Heart left ventricle (tissue), 13 donors: ENCODE measurements around the gene PROZ.

Source experiments
- CTCF ChIP-seq, 12 donors: fragments of 200-600 bp; sonication (generic) in 4 of 12; IDR thresholded peaks; one replicate each; pipeline versions ENCODE4 v1.5.0 to v1.8.0; 2018 to 2022; ENCODE audit warnings: antibody characterized with exemption in 12 of 12, mild to moderate bottlenecking in 5 of 12
- POLR2A ChIP-seq, 2 donors: fragments of 450-650 bp; IDR thresholded peaks; one replicate each; pipeline ENCODE4 v1.6.1; 2017; ENCODE audit warnings: antibody characterized with exemption in 2 of 2, mild to moderate bottlenecking in 2 of 2, moderate library complexity in 2 of 2
- donor health status: ischemic (EF 13 %, LVEDD 7.1; RV severe dilation, severe dysfunction).
- donor health status: DM: no; HTN: yes; CAD: no.
- donor health status: DM: no; HTN: no; CAD: no.
- donor health status: ischemic (EF 25% LVEDD 6.9; RV normal size, moderate dysfunction).
- donor health status: ischemic (EF 25% LVEDD 5.7; RV mildly dilated, moderate dysfunction).
- donor health status: ischemic (EF 35%, LVEDD 5.7; RV mildly dilated, moderate dysfunction).
- donor health status: nonischemic (EF 11% LVEDD 7.7; RV severe dilation, severe dysfunction).
- donor health status: DM: yes; HTN: yes; CAD: no.
- donor health status: PGD.
- donor health status: ischemic (EF 29% LVEDD 5.4; RV normal size, mild dysfunction).
- donor health status: nonischemic (EF 23%, LVEDD 6.1; RV moderate dilation, normal function).

GRCh38 chr13:113209336-113209758 lies 50.9 kb downstream of the PROZ start, which contains the start of gene CUL4A:
- TF ChIP-seq CTCF (IDR thresholded peaks at IDR 0.05) (no peak), POLR2A (IDR thresholded peaks at IDR 0.05) (no peak)
